HepG2 (cell line): ENCODE data around the gene CEP89. TPM values are rescaled to one million over a fixed set of nuclear protein-coding genes. Genes with fewer than 3 reads are reported as not detected.

Experiments used
- BCL6 ChIP-seq: IDR thresholded peaks from 2 replicates; pipeline ENCODE4 v1.6.1; 2016; ENCODE audit warnings: missing genetic modification reagents, missing compliant biosample characterization
- CAMTA2 ChIP-seq: sonication (generic); formaldehyde crosslinking; IDR thresholded peaks from 2 replicates; pipeline ENCODE4 v1.4.0; 2020; ENCODE audit warnings: mild to moderate bottlenecking, missing genetic modification reagents, borderline replicate concordance
- DMTF1 ChIP-seq: sonication (generic); formaldehyde crosslinking; IDR thresholded peaks from 2 replicates; pipeline ENCODE4 v1.4.0; 2020; ENCODE audit warnings: mild to moderate bottlenecking, missing genetic modification reagents
- FOXO1 ChIP-seq: sonication (generic); formaldehyde crosslinking; IDR thresholded peaks from 2 replicates; pipeline ENCODE4 v1.4.0; 2020; ENCODE audit warnings: missing genetic modification reagents
- NFYC ChIP-seq: IDR thresholded peaks from 2 replicates; pipeline ENCODE4 v1.6.1; 2016; ENCODE audit warnings: missing genetic modification reagents, missing compliant biosample characterization
- NR2F1 ChIP-seq, 2 experiments: fragments of 450-650 bp in 1 of 2; formaldehyde crosslinking in 1 of 2; IDR thresholded peaks; 2 replicates each; pipeline versions ENCODE4 v1.5.0 to v1.6.1; 2016 to 2020; ENCODE audit warnings: mild to moderate bottlenecking in 1 of 2, missing compliant biosample characterization in 1 of 2, missing genetic modification reagents in 1 of 2, moderate library complexity in 1 of 2
- NR2F6 ChIP-seq, 2 experiments: IDR thresholded peaks; 2 replicates each; pipeline ENCODE4 v1.6.1; 2016; ENCODE audit warnings: antibody characterized with exemption in 1 of 2, mild to moderate bottlenecking in 1 of 2
- SNAPC2 ChIP-seq: sonication (generic); formaldehyde crosslinking; IDR thresholded peaks from 2 replicates; pipeline ENCODE4 v1.8.1; 2022; ENCODE audit warnings: mild to moderate bottlenecking, missing genetic modification reagents
- YY1 ChIP-seq: IDR thresholded peaks from 2 replicates; pipeline ENCODE4 v1.6.1; 2011; ENCODE audit warnings: low read length, low read depth, moderate library complexity, mild to moderate bottlenecking; ENCODE audit not compliant: insufficient read depth, insufficient replicate concordance
- ZNF256 ChIP-seq: sonication (generic); formaldehyde crosslinking; conservative IDR thresholded peaks from 2 replicates; pipeline ENCODE4 v1.4.0; 2020; ENCODE audit warnings: missing genetic modification reagents
- ZNF382 ChIP-seq: sonication (generic); formaldehyde crosslinking; IDR thresholded peaks from 2 replicates; pipeline ENCODE4 v1.5.0; 2020; ENCODE audit warnings: missing genetic modification reagents, mild to moderate bottlenecking, borderline replicate concordance
- ZNF496 ChIP-seq: sonication (generic); formaldehyde crosslinking; IDR thresholded peaks from 2 replicates; pipeline ENCODE4 v1.8.1; 2023; ENCODE audit warnings: mild to moderate bottlenecking, moderate library complexity, missing genetic modification reagents; ENCODE audit not compliant: insufficient replicate concordance
- ZNF530 ChIP-seq: sonication (generic); formaldehyde crosslinking; IDR thresholded peaks from 2 replicates; pipeline ENCODE4 v1.5.0; 2020; ENCODE audit warnings: low read depth, mild to moderate bottlenecking, missing genetic modification reagents
- ZNF605 ChIP-seq: sonication (generic); formaldehyde crosslinking; IDR thresholded peaks from 2 replicates; pipeline ENCODE4 v1.8.0; 2022; ENCODE audit warnings: mild to moderate bottlenecking, missing genetic modification reagents
- ZNF646 ChIP-seq: sonication (generic); formaldehyde crosslinking; IDR thresholded peaks from 2 replicates; pipeline ENCODE4 v1.9.0; 2021; ENCODE audit warnings: mild to moderate bottlenecking, missing genetic modification reagents
- ZNF790 ChIP-seq: sonication (generic); formaldehyde crosslinking; IDR thresholded peaks from 2 replicates; pipeline ENCODE4 v1.8.0; 2022; ENCODE audit warnings: missing genetic modification reagents, mild to moderate bottlenecking, borderline replicate concordance
- ZSCAN20 ChIP-seq: sonication (generic); formaldehyde crosslinking; IDR thresholded peaks from 2 replicates; pipeline ENCODE4 v1.4.0; 2020; ENCODE audit warnings: missing genetic modification reagents, mild to moderate bottlenecking, borderline replicate concordance
- polyA plus RNA-seq, 8 experiments: library from polyadenylated mRNA; depleted of rRNA in 3 of 8; stranded (reverse) in 7 of 8; unstranded in 1 of 8; fragments of >200 nt; fragmentation: Illumina TruSeq in 4 of 8; extraction: Trizol in 4 of 8; gene quantifications; 2 replicates each; pipeline versions ENCODE4 v1.2.1 to v1.2.3, GENCODE V29; 2011 to 2016; ENCODE audit warnings: low read depth in 4 of 8, missing spikeins in 1 of 8, mixed read lengths in 1 of 8; ENCODE audit not compliant: insufficient read depth in 1 of 8
- total RNA-seq, 5 experiments: library from RNA; depleted of rRNA; stranded (reverse); fragments of >200 nt; fragmentation: Illumina TruSeq; extraction: Trizol; gene quantifications; 2 replicates each; pipeline ENCODE4 v1.2.3, GENCODE V29; 2016; ENCODE audit warnings: low read depth in 1 of 5

CEP89 gene
- total and polyA plus RNA-seq, 2 of the 13 experiments (the other 11 are each of a cell fraction or from before 2014, with no cell fraction given), result 7.2 to 10.9 TPM

- TF ChIP-seq DMTF1 (CRISPR knock-in tag), result no peak
- TF ChIP-seq ZNF496, result no peak
- 0 out of 4 replicates have a peak, but pooled peaks of 1 of the 2 experiments have one; percentile 35 for TF ChIP-seq NR2F1 (CRISPR knock-in tag; IDR thresholded peaks at IDR 0.05)
- no peak for TF ChIP-seq ZNF646 (CRISPR knock-in tag)
- TF ChIP-seq ZSCAN20 (CRISPR knock-in tag), result 0 out of 2 replicates have a peak, but pooled peaks have one; percentile 35
- TF ChIP-seq YY1, result peak; percentile 30
- TF ChIP-seq SNAPC2, result no peak
- no peak for TF ChIP-seq ZNF605 (CRISPR knock-in tag)
- no peak for TF ChIP-seq ZNF790 (CRISPR knock-in tag)
- peak; percentile 61 for TF ChIP-seq NR2F6 (IDR thresholded peaks at IDR 0.05)
- peak; percentile 52; the same call in 1 of the 2 replicates for TF ChIP-seq NR2F6 (CRISPR knock-in tag; IDR thresholded peaks at IDR 0.05)
- no peak for TF ChIP-seq CAMTA2 (CRISPR knock-in tag)
- TF ChIP-seq BCL6 (CRISPR knock-in tag), result no peak
- TF ChIP-seq ZNF256 (CRISPR knock-in tag), result no peak
- TF ChIP-seq ZNF530, result no peak
- TF ChIP-seq FOXO1 (CRISPR knock-in tag), result no peak
- no peak for TF ChIP-seq NFYC
- TF ChIP-seq ZNF382 (CRISPR knock-in tag), result no peak
These were observed 102.3 kb downstream of the CEP89 start, which contains the start of gene SLC7A9 (continued) for GRCh38 chr19:32869369-32869965.
